WTC11 (cell line): ENCODE measurements around the gene TDRD10. TPM values are rescaled to one million over a fixed set of nuclear protein-coding genes. Genes with fewer than 3 reads are reported as not detected.
A peak's percentile ranks its signal among the peaks of the same experiment; 100 is the strongest.

Experiments
- ATAC-seq: fragments of 200-7000 bp; cut with Tn5 transposase; 2 replicates; pipeline ENCODE4 v1.10.0; 2021; ENCODE audit warnings: mild to moderate bottlenecking, moderate library complexity
- CTCF ChIA-PET: fragments of 300-600 bp; sonication (Branson Sonifier 250); formaldehyde crosslinking; loops from one replicate; lab custom pipeline; 2021; ENCODE audit warnings: antibody characterized with exemption; lab: Charles Lee
- POLR2A ChIA-PET: fragments of 350-600 bp; sonication (Branson Sonifier 250); formaldehyde crosslinking; loops from one replicate; lab custom pipeline; 2021; ENCODE audit warnings: antibody characterized with exemption; lab: Charles Lee
- DNase-seq: peaks from one replicate; pipeline ENCODE4 v3.0.0; 2021; ENCODE audit warnings: low spot score
- H3K27ac Mint-ChIP-seq: 2 replicates; pipeline ENCODE4 v1.8.0; 2021; ENCODE audit warnings: mixed read lengths
- H3K27me3 Mint-ChIP-seq: 2 replicates; pipeline ENCODE4 v1.8.0; 2021; ENCODE audit warnings: low read depth, mild to moderate bottlenecking, moderate library complexity, mixed read lengths
- H3K36me3 Mint-ChIP-seq: 2 replicates; pipeline ENCODE4 v1.8.0; 2021; ENCODE audit warnings: mixed read lengths
- H3K4me1 Mint-ChIP-seq: 2 replicates; pipeline ENCODE4 v1.8.0; 2022; ENCODE audit warnings: mixed read lengths
- H3K4me3 Mint-ChIP-seq: 2 replicates; pipeline ENCODE4 v1.8.0; 2021; ENCODE audit warnings: mild to moderate bottlenecking, moderate library complexity, mixed read lengths
- H3K9me3 Mint-ChIP-seq: 2 replicates; pipeline ENCODE4 v1.8.0; 2021; ENCODE audit warnings: mixed read lengths
- ATF1 ChIP-seq: sonication (generic); formaldehyde crosslinking; IDR thresholded peaks from 2 replicates; pipeline ENCODE4 v1.8.1; 2023; ENCODE audit warnings: mild to moderate bottlenecking, moderate library complexity, missing genetic modification reagents
- CREB1 ChIP-seq: sonication (generic); formaldehyde crosslinking; IDR thresholded peaks from 2 replicates; pipeline ENCODE4 v1.8.0; 2023; ENCODE audit warnings: mild to moderate bottlenecking, missing genetic modification reagents
- ETV6 ChIP-seq: sonication (generic); formaldehyde crosslinking; IDR thresholded peaks from 2 replicates; pipeline ENCODE4 v1.8.1; 2022; ENCODE audit warnings: mild to moderate bottlenecking, missing genetic modification reagents
- FOXJ3 ChIP-seq: sonication (generic); formaldehyde crosslinking; IDR thresholded peaks from 2 replicates; pipeline ENCODE4 v1.9.0; 2021; ENCODE audit warnings: missing genetic modification reagents, mild to moderate bottlenecking, borderline replicate concordance
- GABPB1 ChIP-seq: sonication (generic); formaldehyde crosslinking; IDR thresholded peaks from 2 replicates; pipeline ENCODE4 v1.8.1; 2023; ENCODE audit warnings: mild to moderate bottlenecking, missing genetic modification reagents
- JAZF1 ChIP-seq: fragments of 250-450 bp; sonication (Bioruptor Pico); IDR thresholded peaks from 2 replicates; pipeline ENCODE4 v1.9.0; 2021; ENCODE audit warnings: moderate library complexity, mild to moderate bottlenecking, inconsistent platforms
- MYBL2 ChIP-seq: sonication (generic); formaldehyde crosslinking; IDR thresholded peaks from 2 replicates; pipeline ENCODE4 v1.8.1; 2023; ENCODE audit warnings: mild to moderate bottlenecking, moderate library complexity, missing genetic modification reagents
- NFATC4 ChIP-seq: fragments of 250-450 bp; sonication (Bioruptor Pico); IDR thresholded peaks from 2 replicates; pipeline ENCODE4 v1.9.0; 2021; ENCODE audit warnings: mild to moderate bottlenecking
- NFE2L1 ChIP-seq: sonication (generic); formaldehyde crosslinking; IDR thresholded peaks from 2 replicates; pipeline ENCODE4 v1.8.1; 2023; ENCODE audit warnings: missing genetic modification reagents
- OVOL2 ChIP-seq: fragments of 250-450 bp; sonication (Bioruptor Pico); IDR thresholded peaks from 2 replicates; pipeline ENCODE4 v1.9.0; 2021; ENCODE audit warnings: mild to moderate bottlenecking, borderline replicate concordance
- SMAD4 ChIP-seq: sonication (generic); formaldehyde crosslinking; IDR thresholded peaks from 2 replicates; pipeline ENCODE4 v1.8.0; 2022; ENCODE audit warnings: mild to moderate bottlenecking, missing genetic modification reagents
- SP1 ChIP-seq: sonication (generic); formaldehyde crosslinking; conservative IDR thresholded peaks from 2 replicates; pipeline ENCODE4 v1.8.1; 2022; ENCODE audit warnings: missing genetic modification reagents
- TEAD1 ChIP-seq: sonication (generic); formaldehyde crosslinking; IDR thresholded peaks from 2 replicates; pipeline ENCODE4 v1.8.0; 2022; ENCODE audit warnings: mild to moderate bottlenecking, missing genetic modification reagents
- ZBTB43 ChIP-seq: sonication (generic); formaldehyde crosslinking; IDR thresholded peaks from 2 replicates; pipeline ENCODE4 v1.8.1; 2023; ENCODE audit warnings: mild to moderate bottlenecking, missing genetic modification reagents
- ZNF121 ChIP-seq: sonication (generic); formaldehyde crosslinking; IDR thresholded peaks from 2 replicates; pipeline ENCODE4 v1.8.0; 2023; ENCODE audit warnings: missing genetic modification reagents
- ZNF219 ChIP-seq: sonication (generic); formaldehyde crosslinking; IDR thresholded peaks from 2 replicates; pipeline ENCODE4 v1.8.0; 2023; ENCODE audit warnings: missing genetic modification reagents, mild to moderate bottlenecking, borderline replicate concordance
- ZNF317 ChIP-seq: sonication (generic); formaldehyde crosslinking; IDR thresholded peaks from 2 replicates; pipeline ENCODE4 v1.8.1; 2023; ENCODE audit warnings: low read depth, mild to moderate bottlenecking, moderate library complexity, missing genetic modification reagents, borderline replicate concordance
- ZNF396 ChIP-seq: fragments of 250-450 bp; sonication (Bioruptor Pico); IDR thresholded peaks from 2 replicates; pipeline ENCODE4 v1.8.0; 2021; ENCODE audit warnings: mild to moderate bottlenecking, moderate library complexity, borderline replicate concordance
- total RNA-seq: library from RNA; stranded (reverse); gene quantifications from 3 replicates; pipeline ENCODE4 v1.2.3, GENCODE V29; 2021
- TF ChIP-seq, protein P1 (sequence below): fragments of 250-450 bp; sonication (Bioruptor Pico); IDR thresholded peaks from 2 replicates; pipeline ENCODE4 v1.9.0; 2021; ENCODE audit warnings: mild to moderate bottlenecking
- TF ChIP-seq, protein P2 (sequence below): fragments of 200-600 bp; IDR thresholded peaks from 2 replicates; pipeline ENCODE4 v1.8.0; 2022; ENCODE audit warnings: antibody characterized with exemption
- TF ChIP-seq, protein P3 (sequence below): sonication (generic); formaldehyde crosslinking; IDR thresholded peaks from 2 replicates; pipeline ENCODE4 v1.8.1; 2022; ENCODE audit warnings: low read depth, missing genetic modification reagents, borderline replicate concordance

The TDRD10 gene
- total RNA-seq, 1 experiment from 2014 or later = 0.09 TPM

DNA sequence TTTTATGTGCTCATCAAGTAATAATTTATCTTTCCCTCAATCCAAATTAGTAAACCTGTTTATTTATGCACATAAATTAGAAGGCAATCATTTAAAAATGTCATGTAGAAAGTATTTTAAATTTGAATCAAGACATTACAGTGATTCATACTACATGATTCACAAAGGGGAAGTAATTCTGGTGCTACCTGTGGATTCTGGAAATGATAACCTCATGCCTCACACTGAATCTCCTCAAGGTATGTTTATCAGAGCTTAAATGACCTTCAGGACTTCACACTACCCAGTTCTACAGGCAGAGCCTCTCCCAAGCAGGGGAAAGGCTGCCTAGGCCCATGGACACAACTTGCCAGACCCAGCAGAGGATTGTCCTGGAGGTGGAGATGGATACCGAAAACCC is 25.2 kb upstream of the TDRD10 start (continued):
- TF ChIP-seq CREB1 (CRISPR knock-in tag) = no peak

DNA sequence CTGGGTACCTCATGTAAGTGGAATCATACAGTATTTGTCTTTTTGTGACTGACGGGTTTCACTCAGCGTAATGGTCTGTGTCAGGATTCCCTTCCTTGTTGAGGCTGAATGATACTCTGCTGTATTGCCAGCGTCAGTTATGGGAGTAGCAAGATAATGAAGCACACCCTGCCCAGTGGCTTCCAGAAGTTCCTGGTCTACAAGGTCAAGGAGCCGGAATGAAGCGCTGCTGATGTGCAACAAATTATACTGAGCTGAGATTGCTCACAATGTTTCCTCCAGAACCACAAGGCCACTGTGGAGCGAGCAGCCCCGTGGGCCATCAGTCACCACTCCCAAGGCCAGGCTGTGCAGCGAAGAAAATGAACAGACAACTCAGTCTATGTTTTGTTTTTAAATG is 24.0 kb upstream of the TDRD10 start:
- no peak for TF ChIP-seq FOXJ3 (CRISPR knock-in tag)
- Mint-ChIP-seq H3K9me3 (no peaks in the 10 kb centered on the region), H3K27me3 (no peaks in the 10 kb centered on the region), H3K4me3 (no peak overlapping the region), H3K27ac (peak overlapping the region; percentile 84), H3K4me1 (peaks cover 21% of the 10 kb centered on the region), H3K36me3 (no peaks in the 10 kb centered on the region)
- DNase-seq = no peak
- no peak for ATAC-seq
- ChIA-PET POLR2A (no interaction called here), CTCF (interaction anchor here (0.9 to 9.0 kb wide), 5 partner anchors 11 to 401 kb away, joined by 3 to 189 read pairs (median 3); no protein-coding TSS in a partner anchor)

DNA sequence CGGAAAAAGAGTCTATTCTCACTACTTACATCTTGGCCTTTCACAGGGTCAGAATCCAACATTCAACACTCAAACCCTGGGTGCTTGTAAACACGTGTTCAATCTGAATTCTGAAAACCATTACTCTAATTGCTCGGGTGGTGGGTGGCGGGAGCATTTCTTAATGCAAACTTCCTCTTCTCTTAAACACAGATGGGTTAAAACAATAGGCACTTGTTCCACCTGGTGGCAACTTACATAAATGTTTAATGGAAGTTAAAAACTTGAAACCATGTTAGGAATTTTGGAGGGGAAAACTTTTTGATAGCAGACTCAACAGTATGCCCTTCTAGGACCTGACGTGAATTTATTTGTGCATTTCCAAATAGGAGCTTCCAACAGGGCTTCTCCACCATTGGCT is 23.4 kb upstream of the TDRD10 start:
- no peak overlapping the region for H3K4me3 Mint-ChIP-seq
- DNase-seq (no peak), ATAC-seq (no peak)
- CTCF ChIA-PET = interaction anchor here (0.9 to 9.0 kb wide), 14 partner anchors 11 to 400 kb away, joined by 3 to 189 read pairs (median 6); partner anchors contain the start of genes CHRNB2 and UBE2Q1
- peaks cover 21% of the 10 kb centered on the region for H3K4me1 Mint-ChIP-seq
- no peaks in the 10 kb centered on the region for H3K9me3 Mint-ChIP-seq
- no peaks in the 10 kb centered on the region for H3K36me3 Mint-ChIP-seq
- POLR2A ChIA-PET = no interaction called here
- 0 out of 2 replicates have a peak overlapping the region, but pooled peaks have one; percentile 65 for H3K27ac Mint-ChIP-seq
- no peaks in the 10 kb centered on the region for H3K27me3 Mint-ChIP-seq
- TF ChIP-seq ZBTB43 (CRISPR knock-in tag) (no peak), NFATC4 (CRISPR knock-in tag) (no peak)

DNA sequence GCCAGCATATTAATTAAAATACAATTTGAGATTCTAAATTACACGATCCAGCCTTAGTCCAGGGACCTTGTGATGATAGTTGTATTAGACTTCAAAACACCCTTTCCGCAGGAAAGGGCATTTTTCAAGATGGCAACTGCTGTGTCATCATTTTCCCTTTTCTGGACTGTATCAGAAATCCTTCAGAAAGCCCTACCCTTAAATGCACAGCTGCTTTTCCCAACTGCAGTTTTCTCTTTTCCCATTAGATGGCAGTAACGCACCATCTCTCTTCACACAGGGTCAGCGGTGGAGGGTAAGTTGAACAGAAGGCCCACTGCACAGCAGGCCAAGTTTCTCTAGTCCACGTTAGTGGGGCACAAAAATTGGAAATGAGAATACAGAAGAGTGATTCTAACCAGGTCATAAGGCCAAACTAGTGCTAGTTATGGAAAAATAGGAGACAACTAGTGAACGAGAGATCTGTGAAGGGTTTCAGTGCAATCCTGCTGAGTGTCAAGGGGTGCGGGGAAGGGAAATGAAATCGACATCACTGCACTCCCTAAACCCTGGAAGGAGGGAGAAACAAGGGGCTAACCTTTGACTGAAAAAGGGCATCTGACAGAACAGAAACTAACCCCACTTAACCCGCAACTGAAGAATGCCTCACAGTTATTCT is 22.1 kb upstream of the TDRD10 start:
- POLR2A ChIA-PET = interaction anchor here (1.1 kb wide), 1 partner anchor 67 kb away, joined by 3 read pairs; no protein-coding TSS in a partner anchor
- Mint-ChIP-seq H3K27ac (no peak overlapping the region), H3K4me3 (no peak overlapping the region)

GRCh38 chr1:154481053-154481452 is 21.0 kb upstream of the TDRD10 start:
- H3K27me3 Mint-ChIP-seq = no peaks in the 10 kb centered on the region
- TF ChIP-seq, protein P1, sequence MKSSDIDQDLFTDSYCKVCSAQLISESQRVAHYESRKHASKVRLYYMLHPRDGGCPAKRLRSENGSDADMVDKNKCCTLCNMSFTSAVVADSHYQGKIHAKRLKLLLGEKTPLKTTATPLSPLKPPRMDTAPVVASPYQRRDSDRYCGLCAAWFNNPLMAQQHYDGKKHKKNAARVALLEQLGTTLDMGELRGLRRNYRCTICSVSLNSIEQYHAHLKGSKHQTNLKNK = no peak
- no peak for TF ChIP-seq NFATC4 (CRISPR knock-in tag)
- no peak for TF ChIP-seq ZNF396 (CRISPR knock-in tag)
- TF ChIP-seq NFE2L1 = no peak
- TF ChIP-seq ATF1 = no peak
- TF ChIP-seq TEAD1 (CRISPR knock-in tag) = no peak
- TF ChIP-seq FOXJ3 (CRISPR knock-in tag) = no peak
- TF ChIP-seq CREB1 (CRISPR knock-in tag) = no peak
- no peak for TF ChIP-seq MYBL2
- no peak for TF ChIP-seq SMAD4 (CRISPR knock-in tag)
- no peak for TF ChIP-seq ZNF317 (CRISPR knock-in tag)
- TF ChIP-seq GABPB1 (CRISPR knock-in tag) = no peak
- no peak for TF ChIP-seq OVOL2 (CRISPR knock-in tag)
- TF ChIP-seq SP1 (CRISPR knock-in tag) = no peak

More for the DNA sequence above, 22.1 kb upstream of the TDRD10 start:
- TF ChIP-seq, protein P2, sequence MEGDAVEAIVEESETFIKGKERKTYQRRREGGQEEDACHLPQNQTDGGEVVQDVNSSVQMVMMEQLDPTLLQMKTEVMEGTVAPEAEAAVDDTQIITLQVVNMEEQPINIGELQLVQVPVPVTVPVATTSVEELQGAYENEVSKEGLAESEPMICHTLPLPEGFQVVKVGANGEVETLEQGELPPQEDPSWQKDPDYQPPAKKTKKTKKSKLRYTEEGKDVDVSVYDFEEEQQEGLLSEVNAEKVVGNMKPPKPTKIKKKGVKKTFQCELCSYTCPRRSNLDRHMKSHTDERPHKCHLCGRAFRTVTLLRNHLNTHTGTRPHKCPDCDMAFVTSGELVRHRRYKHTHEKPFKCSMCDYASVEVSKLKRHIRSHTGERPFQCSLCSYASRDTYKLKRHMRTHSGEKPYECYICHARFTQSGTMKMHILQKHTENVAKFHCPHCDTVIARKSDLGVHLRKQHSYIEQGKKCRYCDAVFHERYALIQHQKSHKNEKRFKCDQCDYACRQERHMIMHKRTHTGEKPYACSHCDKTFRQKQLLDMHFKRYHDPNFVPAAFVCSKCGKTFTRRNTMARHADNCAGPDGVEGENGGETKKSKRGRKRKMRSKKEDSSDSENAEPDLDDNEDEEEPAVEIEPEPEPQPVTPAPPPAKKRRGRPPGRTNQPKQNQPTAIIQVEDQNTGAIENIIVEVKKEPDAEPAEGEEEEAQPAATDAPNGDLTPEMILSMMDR = peak; percentile 78
- no peak for TF ChIP-seq ZNF219 (CRISPR knock-in tag)
- TF ChIP-seq ZNF121 = peak; percentile 22; the same call in 1 of the 2 replicates
- TF ChIP-seq, protein P3, sequence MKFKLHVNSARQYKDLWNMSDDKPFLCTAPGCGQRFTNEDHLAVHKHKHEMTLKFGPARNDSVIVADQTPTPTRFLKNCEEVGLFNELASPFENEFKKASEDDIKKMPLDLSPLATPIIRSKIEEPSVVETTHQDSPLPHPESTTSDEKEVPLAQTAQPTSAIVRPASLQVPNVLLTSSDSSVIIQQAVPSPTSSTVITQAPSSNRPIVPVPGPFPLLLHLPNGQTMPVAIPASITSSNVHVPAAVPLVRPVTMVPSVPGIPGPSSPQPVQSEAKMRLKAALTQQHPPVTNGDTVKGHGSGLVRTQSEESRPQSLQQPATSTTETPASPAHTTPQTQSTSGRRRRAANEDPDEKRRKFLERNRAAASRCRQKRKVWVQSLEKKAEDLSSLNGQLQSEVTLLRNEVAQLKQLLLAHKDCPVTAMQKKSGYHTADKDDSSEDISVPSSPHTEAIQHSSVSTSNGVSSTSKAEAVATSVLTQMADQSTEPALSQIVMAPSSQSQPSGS (CRISPR knock-in tag) = no peak
- TF ChIP-seq ETV6 (CRISPR knock-in tag) = no peak
- TF ChIP-seq JAZF1 = no peak
- CTCF ChIA-PET = interaction anchor here (0.6 to 9.0 kb wide), 42 partner anchors 9 to 457 kb away, joined by 3 to 189 read pairs (median 5); partner anchors contain the start of genes CHRNB2, IL6R, PMVK and SHE
- no peaks in the 10 kb centered on the region for H3K36me3 Mint-ChIP-seq
- peaks cover 21% of the 10 kb centered on the region for H3K4me1 Mint-ChIP-seq
- no peaks in the 10 kb centered on the region for H3K27me3 Mint-ChIP-seq
- ATAC-seq (peak; percentile 84), DNase-seq (peak; percentile 54)
- no peaks in the 10 kb centered on the region for H3K9me3 Mint-ChIP-seq

More at GRCh38 chr1:154481053-154481452, 21.0 kb upstream of the TDRD10 start:
- CTCF ChIA-PET = interaction anchor here (0.6 to 9.0 kb wide), 18 partner anchors 12 to 1517 kb away, joined by 3 to 189 read pairs (median 4); partner anchors contain the start of genes CHRNB2 and UBE2Q1
- ATAC-seq (no peak), DNase-seq (no peak)
- Mint-ChIP-seq H3K4me1 (peaks cover 24% of the 10 kb centered on the region), H3K4me3 (no peak overlapping the region), H3K27ac (no peak overlapping the region), H3K9me3 (no peaks in the 10 kb centered on the region), H3K36me3 (no peaks in the 10 kb centered on the region)
- POLR2A ChIA-PET = no interaction called here
